SK-N-SH treated with all-trans-retinoic acid at 6 μM for 48 hours (cell line): ENCODE results near the gene DAAM2.

Source experiments
- ATAC-seq: fragments of 200-7000 bp; cut with Tn5 transposase; 3 replicates; pipeline ENCODE4 v1.9.1; 2020; ENCODE audit warnings: mild to moderate bottlenecking, moderate library complexity
- BACH2 ChIP-seq: fragments of 250-450 bp; sonication (Bioruptor Pico); IDR thresholded peaks from 2 replicates; pipeline ENCODE4 v1.9.0; 2021; ENCODE audit warnings: mild to moderate bottlenecking, borderline replicate concordance
- CREB5 ChIP-seq: fragments of 250-450 bp; sonication (Bioruptor Pico); IDR thresholded peaks from 2 replicates; pipeline ENCODE4 v1.5.1; 2020; ENCODE audit warnings: low read depth, mild to moderate bottlenecking, moderate library complexity
- CSDC2 ChIP-seq: fragments of 250-450 bp; sonication (Bioruptor Pico); IDR thresholded peaks from 2 replicates; pipeline ENCODE4 v1.5.0; 2020; ENCODE audit warnings: mild to moderate bottlenecking, moderate library complexity
- GLIS3 ChIP-seq: fragments of 250-450 bp; sonication (Bioruptor Pico); IDR thresholded peaks from 2 replicates; pipeline ENCODE4 v1.5.0; 2020; ENCODE audit warnings: mild to moderate bottlenecking, moderate library complexity
- ISL1 ChIP-seq: fragments of 250-450 bp; sonication (Bioruptor Pico); IDR thresholded peaks from 2 replicates; pipeline ENCODE4 v2.1.2; 2022; ENCODE audit warnings: mild to moderate bottlenecking, moderate library complexity
- OSR1 ChIP-seq: fragments of 250-450 bp; sonication (Bioruptor Pico); IDR thresholded peaks from 2 replicates; pipeline ENCODE4 v1.8.0; 2022; ENCODE audit warnings: moderate library complexity, mild to moderate bottlenecking, inconsistent platforms
- POU6F1 ChIP-seq: fragments of 250-450 bp; sonication (Bioruptor Pico); IDR thresholded peaks from 2 replicates; pipeline ENCODE4 v1.8.0; 2021; ENCODE audit warnings: low read depth, mild to moderate bottlenecking, moderate library complexity, borderline replicate concordance
- PPARA ChIP-seq: fragments of 250-450 bp; sonication (Bioruptor Pico); IDR thresholded peaks from 2 replicates; pipeline ENCODE4 v1.5.0; 2020; ENCODE audit warnings: mild to moderate bottlenecking, borderline replicate concordance
- RARB ChIP-seq: fragments of 250-450 bp; sonication (Bioruptor Pico); IDR thresholded peaks from 2 replicates; pipeline ENCODE4 v1.8.0; 2021; ENCODE audit warnings: mild to moderate bottlenecking, moderate library complexity
- SNAI2 ChIP-seq: fragments of 250-450 bp; sonication (Bioruptor Pico); IDR thresholded peaks from 2 replicates; pipeline ENCODE4 v1.5.0; 2020; ENCODE audit warnings: mild to moderate bottlenecking, moderate library complexity
- TCF4 ChIP-seq: fragments of 250-450 bp; sonication (Bioruptor Pico); IDR thresholded peaks from 2 replicates; pipeline ENCODE4 v1.8.0; 2021; ENCODE audit warnings: mild to moderate bottlenecking, moderate library complexity, borderline replicate concordance
- TOX ChIP-seq: fragments of 250-450 bp; sonication (Bioruptor Pico); IDR thresholded peaks from 2 replicates; pipeline ENCODE4 v1.8.0; 2021; ENCODE audit warnings: mild to moderate bottlenecking, moderate library complexity, borderline replicate concordance
- TSHZ2 ChIP-seq: fragments of 250-450 bp; sonication (Bioruptor Pico); IDR thresholded peaks from 2 replicates; pipeline ENCODE4 v1.5.0; 2020; ENCODE audit warnings: mild to moderate bottlenecking, moderate library complexity
- ZC3H10 ChIP-seq: fragments of 250-450 bp; sonication (Bioruptor Pico); IDR thresholded peaks from 2 replicates; pipeline ENCODE4 v1.5.1; 2021; ENCODE audit warnings: mild to moderate bottlenecking, moderate library complexity
- ZFP3 ChIP-seq: fragments of 250-450 bp; sonication (Bioruptor Pico); IDR thresholded peaks from 2 replicates; pipeline ENCODE4 v1.5.0; 2020; ENCODE audit warnings: mild to moderate bottlenecking, moderate library complexity
- ZFP30 ChIP-seq: fragments of 450-650 bp; formaldehyde crosslinking; IDR thresholded peaks from 2 replicates; pipeline ENCODE4 v1.5.0; 2022; ENCODE audit warnings: mild to moderate bottlenecking, moderate library complexity
- ZNF565 ChIP-seq: fragments of 450-650 bp; formaldehyde crosslinking; conservative IDR thresholded peaks from 2 replicates; pipeline ENCODE4 v1.5.0; 2020; ENCODE audit warnings: low read depth, mild to moderate bottlenecking, moderate library complexity
- ZNF70 ChIP-seq: fragments of 450-650 bp; formaldehyde crosslinking; IDR thresholded peaks from 2 replicates; pipeline ENCODE4 v1.5.0; 2020; ENCODE audit warnings: mild to moderate bottlenecking, moderate library complexity
- ZNF8 ChIP-seq: fragments of 450-650 bp; formaldehyde crosslinking; IDR thresholded peaks from 2 replicates; pipeline ENCODE4 v1.5.0; 2020; ENCODE audit warnings: mild to moderate bottlenecking, moderate library complexity
- TF ChIP-seq, protein P1 (sequence below): fragments of 250-450 bp; sonication (Bioruptor Pico); IDR thresholded peaks from 2 replicates; pipeline ENCODE4 v1.5.1; 2021; ENCODE audit warnings: mild to moderate bottlenecking, moderate library complexity

DAAM2 gene

GRCh38 chr6:39910744-39911143 is 118.6 kb downstream of the DAAM2 start:
- TF ChIP-seq ZNF8 (CRISPR knock-in tag) (no peak), TCF4 (no peak), CREB5 (no peak), PPARA (CRISPR knock-in tag) (no peak), TOX (no peak), CSDC2 (CRISPR knock-in tag) (no peak), ZFP30 (CRISPR knock-in tag) (no peak), ZC3H10 (no peak), SNAI2 (CRISPR knock-in tag) (no peak), ZNF565 (CRISPR knock-in tag) (no peak), BACH2 (CRISPR knock-in tag) (no peak), OSR1 (CRISPR knock-in tag) (no peak), GLIS3 (CRISPR knock-in tag) (no peak)
- TF ChIP-seq, protein P1, sequence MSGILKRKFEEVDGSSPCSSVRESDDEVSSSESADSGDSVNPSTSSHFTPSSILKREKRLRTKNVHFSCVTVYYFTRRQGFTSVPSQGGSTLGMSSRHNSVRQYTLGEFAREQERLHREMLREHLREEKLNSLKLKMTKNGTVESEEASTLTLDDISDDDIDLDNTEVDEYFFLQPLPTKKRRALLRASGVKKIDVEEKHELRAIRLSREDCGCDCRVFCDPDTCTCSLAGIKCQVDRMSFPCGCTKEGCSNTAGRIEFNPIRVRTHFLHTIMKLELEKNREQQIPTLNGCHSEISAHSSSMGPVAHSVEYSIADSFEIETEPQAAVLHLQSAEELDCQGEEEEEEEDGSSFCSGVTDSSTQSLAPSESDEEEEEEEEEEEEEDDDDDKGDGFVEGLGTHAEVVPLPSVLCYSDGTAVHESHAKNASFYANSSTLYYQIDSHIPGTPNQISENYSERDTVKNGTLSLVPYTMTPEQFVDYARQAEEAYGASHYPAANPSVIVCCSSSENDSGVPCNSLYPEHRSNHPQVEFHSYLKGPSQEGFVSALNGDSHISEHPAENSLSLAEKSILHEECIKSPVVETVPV: no peak
- TF ChIP-seq, all 23 proteins: peak for 0
- ATAC-seq: no peak

- TF ChIP-seq SNAI2 (CRISPR knock-in tag): no peak
- TF ChIP-seq TOX: no peak
- no peak for TF ChIP-seq ZC3H10
- TF ChIP-seq CREB5: no peak
- TF ChIP-seq GLIS3 (CRISPR knock-in tag): no peak
- no peak for TF ChIP-seq POU6F1 (CRISPR knock-in tag)
- no peak for TF ChIP-seq ZNF8 (CRISPR knock-in tag)
- TF ChIP-seq RARB (CRISPR knock-in tag): no peak
- TF ChIP-seq ZFP3 (CRISPR knock-in tag): no peak
- no peak for TF ChIP-seq ZNF565 (CRISPR knock-in tag)
- no peak for TF ChIP-seq ZFP30 (CRISPR knock-in tag)
- TF ChIP-seq CSDC2 (CRISPR knock-in tag): no peak
- TF ChIP-seq ZNF70 (CRISPR knock-in tag): no peak
- TF ChIP-seq, protein P1: no peak
- no peak for TF ChIP-seq OSR1 (CRISPR knock-in tag)
- TF ChIP-seq TSHZ2 (CRISPR knock-in tag): no peak
- no peak for TF ChIP-seq PPARA (CRISPR knock-in tag)
- no peak for TF ChIP-seq TCF4
- no peak for ATAC-seq
These were observed 119.4 kb downstream of the DAAM2 start for GRCh38 chr6:39911513-39912125.

DNA sequence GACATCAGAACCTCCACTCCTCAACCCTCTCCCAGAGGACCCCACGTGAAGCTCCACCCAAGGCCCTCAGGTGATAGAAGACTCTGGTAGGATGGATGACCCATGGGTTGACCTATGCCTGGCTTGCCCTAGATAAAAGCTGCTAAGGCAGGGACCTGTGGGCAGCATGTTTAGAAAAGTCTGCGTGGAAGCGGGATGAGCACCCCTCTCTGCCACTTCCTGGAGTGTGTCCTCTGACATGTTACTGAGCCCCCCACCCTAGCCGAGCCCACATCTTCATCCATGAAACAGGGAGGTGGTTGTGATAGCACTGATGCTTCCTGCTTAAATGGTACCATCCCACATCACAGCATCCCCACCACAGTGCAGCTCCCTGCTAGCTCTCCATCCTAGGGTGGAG is 120.3 kb downstream of the DAAM2 start:
- ATAC-seq: no peak
- TF ChIP-seq TCF4: no peak
- no peak for TF ChIP-seq ZFP3 (CRISPR knock-in tag)
- no peak for TF ChIP-seq ZNF70 (CRISPR knock-in tag)
- TF ChIP-seq ZNF565 (CRISPR knock-in tag): no peak
- TF ChIP-seq TSHZ2 (CRISPR knock-in tag): no peak
- no peak for TF ChIP-seq ZNF8 (CRISPR knock-in tag)
- no peak for TF ChIP-seq ISL1 (CRISPR knock-in tag)
- TF ChIP-seq, protein P1: no peak
- TF ChIP-seq CREB5: no peak
